ENCODE results near the gene ANO4. TPM values are rescaled to one million over a fixed set of nuclear protein-coding genes. Genes with fewer than 3 reads are reported as not detected.

ANO4 gene
- total RNA-seq, 4 donors from 2014 or later = 0.56 to 2.4 (median 1.1) TPM

DNA sequence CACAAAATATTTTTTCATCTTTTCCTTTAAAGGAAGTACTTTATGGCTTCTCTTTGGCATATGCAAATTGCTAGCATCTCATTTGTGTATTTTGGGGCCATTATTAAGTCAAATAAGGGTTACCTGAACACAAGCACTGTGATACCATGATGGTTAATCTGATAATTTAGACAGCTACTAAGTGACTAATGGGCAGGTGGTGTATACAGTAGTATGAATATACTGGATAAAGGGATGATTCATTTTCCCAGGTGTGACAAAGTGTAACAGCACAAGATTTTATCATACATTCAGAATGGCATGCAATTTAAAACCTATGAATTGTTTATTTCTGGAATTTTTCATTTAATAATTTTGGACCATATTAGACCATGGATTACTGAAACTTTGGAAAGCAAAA, 27.2 kb upstream of the ANO4 start:
- ATAC-seq (ENCODE audit: low FRiP score) = no peak
- TF ChIP-seq, protein P1, sequence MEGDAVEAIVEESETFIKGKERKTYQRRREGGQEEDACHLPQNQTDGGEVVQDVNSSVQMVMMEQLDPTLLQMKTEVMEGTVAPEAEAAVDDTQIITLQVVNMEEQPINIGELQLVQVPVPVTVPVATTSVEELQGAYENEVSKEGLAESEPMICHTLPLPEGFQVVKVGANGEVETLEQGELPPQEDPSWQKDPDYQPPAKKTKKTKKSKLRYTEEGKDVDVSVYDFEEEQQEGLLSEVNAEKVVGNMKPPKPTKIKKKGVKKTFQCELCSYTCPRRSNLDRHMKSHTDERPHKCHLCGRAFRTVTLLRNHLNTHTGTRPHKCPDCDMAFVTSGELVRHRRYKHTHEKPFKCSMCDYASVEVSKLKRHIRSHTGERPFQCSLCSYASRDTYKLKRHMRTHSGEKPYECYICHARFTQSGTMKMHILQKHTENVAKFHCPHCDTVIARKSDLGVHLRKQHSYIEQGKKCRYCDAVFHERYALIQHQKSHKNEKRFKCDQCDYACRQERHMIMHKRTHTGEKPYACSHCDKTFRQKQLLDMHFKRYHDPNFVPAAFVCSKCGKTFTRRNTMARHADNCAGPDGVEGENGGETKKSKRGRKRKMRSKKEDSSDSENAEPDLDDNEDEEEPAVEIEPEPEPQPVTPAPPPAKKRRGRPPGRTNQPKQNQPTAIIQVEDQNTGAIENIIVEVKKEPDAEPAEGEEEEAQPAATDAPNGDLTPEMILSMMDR (IDR thresholded peaks at IDR 0.05) = no peak

DNA sequence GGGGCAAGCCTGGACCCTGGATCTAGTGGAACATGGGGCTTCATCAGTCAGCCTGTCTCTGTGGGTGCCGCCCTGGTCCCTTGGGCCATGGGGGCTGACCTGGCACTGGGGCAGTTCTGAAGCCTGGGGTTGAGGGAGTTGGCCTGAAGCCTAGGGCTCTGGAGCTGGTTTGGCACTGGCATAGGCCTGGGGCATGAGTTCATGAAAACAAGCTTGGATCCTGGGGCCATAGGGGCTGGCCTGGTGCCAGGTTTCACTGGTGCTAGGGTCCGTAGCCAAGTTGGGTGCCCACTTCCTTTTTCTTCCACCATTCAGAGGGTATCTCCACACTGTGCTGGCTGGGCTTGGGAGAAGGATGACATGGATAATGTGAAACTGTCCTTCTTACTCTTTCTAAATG, 26.6 kb upstream of the ANO4 start:
- TF ChIP-seq, protein P1 (IDR thresholded peaks at IDR 0.05) = no peak
- ATAC-seq (ENCODE audit: low FRiP score) = no peak
- DNase-seq (ENCODE audit: low spot score) = no peak

More for the DNA sequence above, 27.2 kb upstream of the ANO4 start:
- DNase-seq (ENCODE audit: low spot score) = no peak

DNA sequence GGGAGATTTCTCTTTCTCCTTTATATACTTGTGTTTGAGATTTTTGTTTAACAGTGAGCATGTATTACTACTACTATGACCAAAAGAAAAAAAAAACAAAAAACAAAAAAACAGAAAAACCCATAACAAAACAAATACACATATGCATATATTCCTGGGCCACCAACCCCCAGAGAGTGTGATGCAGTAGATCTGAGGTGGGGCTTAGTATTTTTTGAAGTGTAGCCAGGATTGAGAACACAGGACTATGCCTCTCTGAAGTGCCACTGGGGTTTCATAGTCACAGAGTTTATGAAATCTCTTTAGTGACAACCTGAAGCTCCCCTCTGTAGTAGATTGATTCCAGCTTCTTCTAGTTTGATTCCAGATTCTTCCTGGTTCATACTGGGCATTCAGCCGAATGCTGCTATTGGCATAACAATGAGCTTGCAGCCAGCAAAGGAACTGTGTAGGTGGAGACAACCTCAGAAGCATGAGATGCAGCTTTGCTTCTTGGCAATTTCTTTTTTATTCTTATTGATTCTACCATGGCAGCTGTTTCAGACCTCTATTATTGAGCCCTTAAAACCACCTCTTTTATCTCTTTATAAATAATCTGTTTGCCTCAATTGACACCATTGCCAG, 15.5 kb upstream of the ANO4 start:
- DNase-seq (ENCODE audit: low spot score) (no peak), ATAC-seq (ENCODE audit: low FRiP score) (no peak)
- TF ChIP-seq, protein P1 (IDR thresholded peaks at IDR 0.05) = no peak

DNA sequence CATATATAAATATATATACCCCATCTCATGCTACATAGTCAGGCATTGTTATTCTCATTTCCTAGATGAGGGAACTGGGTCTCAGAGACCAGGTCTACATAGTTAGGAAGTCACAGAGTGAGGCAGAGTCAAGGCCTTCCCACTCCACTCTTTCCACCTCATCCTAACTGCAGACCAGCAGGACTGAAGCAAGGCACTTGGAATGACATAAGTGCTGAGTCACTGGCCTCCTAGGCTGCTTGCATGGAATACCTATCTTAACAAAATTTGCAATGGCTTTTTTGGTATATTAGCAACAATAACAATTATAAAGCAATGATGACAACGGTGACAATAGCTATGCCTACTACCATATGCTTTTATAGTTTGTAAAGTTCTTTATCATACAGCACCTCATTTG, 5.4 kb upstream of the ANO4 start:
- ATAC-seq (ENCODE audit: low FRiP score) (no peak), DNase-seq (ENCODE audit: low spot score) (no peak)
- TF ChIP-seq, protein P1 (IDR thresholded peaks at IDR 0.05) = no peak

DNA sequence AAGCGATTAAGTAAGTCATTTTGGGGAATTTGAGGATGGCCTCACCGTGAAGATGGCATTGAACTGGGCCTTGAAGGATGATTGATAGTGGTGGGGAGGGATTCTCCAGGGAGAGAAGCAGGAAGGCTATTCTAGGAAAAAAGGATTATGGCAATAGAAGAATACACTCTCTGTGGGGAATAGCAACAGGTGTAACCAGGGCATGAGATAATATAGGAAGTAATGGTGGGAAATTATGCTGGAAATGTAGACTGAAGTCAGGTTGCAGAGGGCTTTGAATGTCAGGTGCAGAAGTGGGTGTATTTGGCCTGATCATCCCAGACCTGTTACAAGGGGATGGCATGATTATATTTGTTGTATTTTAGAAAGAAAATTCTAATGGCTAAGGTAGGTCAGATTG, 4.6 kb upstream of the ANO4 start:
- TF ChIP-seq, protein P1 (IDR thresholded peaks at IDR 0.05) = no peak
- DNase-seq (ENCODE audit: low spot score) = no peak
- ATAC-seq (ENCODE audit: low FRiP score) = no peak

DNA sequence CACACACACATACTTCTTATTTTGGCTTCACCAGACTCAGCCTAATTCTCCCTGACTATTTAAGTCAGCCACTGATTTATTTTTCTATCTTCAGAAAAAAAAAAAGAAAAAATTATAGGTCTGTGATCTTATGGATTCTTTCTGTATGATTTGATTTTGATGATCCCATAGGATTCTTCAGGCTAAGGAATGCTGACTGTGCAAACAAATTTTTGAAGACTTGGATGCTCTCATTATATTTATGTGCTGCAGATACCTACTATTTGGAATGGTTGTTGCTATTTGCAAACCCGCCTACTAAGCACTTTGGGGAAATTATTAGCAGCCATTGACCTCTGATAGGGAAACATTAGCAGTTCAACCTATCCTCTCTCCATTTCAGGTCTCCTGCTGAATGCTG, 4.0 kb upstream of the ANO4 start:
- TF ChIP-seq, protein P1 (IDR thresholded peaks at IDR 0.05) = no peak
- DNase-seq (ENCODE audit: low spot score) = no peak
- no peak for ATAC-seq (ENCODE audit: low FRiP score)

DNA sequence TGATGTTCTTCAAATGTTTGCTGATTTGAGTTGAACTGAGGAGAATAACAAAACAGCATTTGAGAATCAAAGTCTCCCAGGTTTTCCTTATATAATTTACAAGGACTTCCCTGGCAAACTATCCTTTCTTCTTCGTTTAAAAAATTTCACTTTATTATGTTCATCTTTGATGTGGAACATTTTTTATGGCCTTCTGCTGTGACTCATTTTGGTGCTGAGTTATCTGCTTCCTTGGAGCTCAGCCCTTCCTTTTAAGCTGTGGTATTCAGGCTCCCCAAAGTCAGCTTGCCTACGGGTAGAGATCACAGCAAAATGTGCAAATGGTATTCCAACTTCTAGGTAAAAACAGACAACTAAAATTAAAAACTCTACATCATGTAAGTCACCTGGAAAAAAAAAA, 1.4 kb upstream of the ANO4 start:
- DNase-seq (ENCODE audit: low spot score) (no peak), ATAC-seq (ENCODE audit: low FRiP score) (peak; percentile 66)
- TF ChIP-seq, protein P1 (IDR thresholded peaks at IDR 0.05) = no peak
